Spleen (tissue), 11 donors: Measurements from ENCODE around the gene PERM1. TPM values are rescaled to one million over a fixed set of nuclear protein-coding genes. Genes with fewer than 3 reads are reported as not detected.

Source experiments
- DNase-seq: peaks from one replicate; pipeline ENCODE4 v3.0.0-alpha.2; 2020
- H3K27ac ChIP-seq, 8 donors: fragments of 200-600 bp; sonication (generic) in 7 of 8; 1 replicate in 4 of 8; 2 replicates in 4 of 8; pipeline versions ENCODE4 v1.5.0 to v1.8.0; 2016 to 2021; ENCODE audit warnings: inconsistent platforms in 4 of 8, mild to moderate bottlenecking in 4 of 8, moderate library complexity in 1 of 8
- H3K27me3 ChIP-seq, 7 donors: fragments of 200-600 bp; sonication (generic) in 6 of 7; replicated peaks in 1 of 7; 1 replicate in 4 of 7; 2 replicates in 3 of 7; pipeline versions ENCODE4 v1.5.0 to v1.8.0; 2016 to 2021; ENCODE audit warnings: inconsistent platforms in 3 of 7, mild to moderate bottlenecking in 1 of 7
- H3K36me3 ChIP-seq, 6 donors: fragments of 200-600 bp; sonication (generic) in 5 of 6; 1 replicate in 4 of 6; 2 replicates in 2 of 6; pipeline versions ENCODE4 v1.5.0 to v1.8.0; 2016 to 2021; ENCODE audit warnings: inconsistent platforms in 2 of 6
- H3K4me1 ChIP-seq, 6 donors: fragments of 200-600 bp; sonication (generic) in 5 of 6; 1 replicate in 3 of 6; 2 replicates in 3 of 6; pipeline versions ENCODE4 v1.5.0 to v1.8.0; 2016 to 2021; ENCODE audit warnings: inconsistent platforms in 3 of 6
- H3K4me3 ChIP-seq, 8 donors: fragments of 200-600 bp; sonication (generic) in 7 of 8; 1 replicate in 4 of 8; 2 replicates in 4 of 8; pipeline versions ENCODE4 v1.5.0 to v1.8.0; 2016 to 2021; ENCODE audit warnings: inconsistent platforms in 4 of 8, mild to moderate bottlenecking in 4 of 8, moderate library complexity in 2 of 8
- H3K9me3 ChIP-seq, 8 donors: fragments of 200-600 bp; sonication (generic) in 7 of 8; 1 replicate in 4 of 8; 2 replicates in 4 of 8; pipeline versions ENCODE4 v1.5.0 to v1.8.0; 2016 to 2021; ENCODE audit warnings: inconsistent platforms in 4 of 8
- CTCF ChIP-seq, 11 experiments: fragments of 200-600 bp in 7 of 11; fragments of 450-650 bp in 4 of 11; sonication (generic) in 4 of 11; IDR thresholded peaks in 8 of 11; conservative IDR thresholded peaks in 3 of 11; 1 replicate in 7 of 11; 2 replicates in 4 of 11; pipeline versions ENCODE4 v1.4.0 to v1.8.0; 2016 to 2021; ENCODE audit warnings: antibody characterized with exemption in 11 of 11, inconsistent platforms in 4 of 11, mild to moderate bottlenecking in 1 of 11
- POLR2A ChIP-seq, 3 donors: fragments of 450-650 bp; IDR thresholded peaks; one replicate each; pipeline ENCODE4 v1.5.1; 2017; ENCODE audit warnings: antibody characterized with exemption in 3 of 3, mild to moderate bottlenecking in 1 of 3
- POLR2AphosphoS5 ChIP-seq, 3 donors: sonication (generic); formaldehyde crosslinking; IDR thresholded peaks; one replicate each; pipeline ENCODE4 v1.5.1; 2017; ENCODE audit warnings: antibody characterized with exemption in 3 of 3
- WGBS, 5 donors: extraction: QIAGEN DNeasy Blood & Tissue Kit in 3 of 5; methylation state at CpG; one replicate each; pipeline versions ENCODE4 v1.1.5 to v1.1.7; 2013 to 2018; 5-methylcytosine and 5-hydroxymethylcytosine counted together
- intact Hi-C: fragments of 100-400 bp; cut with DNase I; formaldehyde crosslinking; loops from one replicate; pipeline ENCODE4 v1.15.0; 2023; ENCODE audit warnings: low total_unique reads
- polyA plus RNA-seq, 3 donors: library from polyadenylated mRNA; stranded (reverse); fragments of 200-250 nt; gene quantifications; one replicate each; pipeline ENCODE4 v1.2.1, GENCODE V29; 2013
- total RNA-seq, 7 donors: library from RNA; depleted of rRNA in 3 of 7; stranded (reverse); fragments of >200 nt in 3 of 7; fragmentation: NEBNext Ultra II Directional in 4 of 7; extraction: Animal tissue kit (Norgen Biotek cat#: 25700) in 4 of 7; gene quantifications; one replicate each; pipeline versions ENCODE4 v1.1.0 to v1.2.1, GENCODE V29; 2016 to 2021
- donor health status: healthy with polysubstance abuse.
- donor health status: DM: no; HTN: no; CAD: no; lungs with moderate emphysema.
- donor health status: DM: no; HTN: no; CAD: no.
- donor health status: Bipolar disorder and iron deficiency.
- donor health status: healthy.
- donor health status: DM: no; HTN: no; CAD: no.
- donor health status: DM: yes; HTN: yes; CAD: no.

The PERM1 gene
- total and polyA plus RNA-seq, 10 donors = 0.20 to 0.85 (median 0.50) TPM; not detected in 4

- intact Hi-C loops = no loop called here
- no peak for DNase-seq
- no peak overlapping the region for H3K4me3 ChIP-seq
- peaks cover 13 to 65% (median 48%) of the 10 kb centered on the region in 6 donors for H3K4me1 ChIP-seq
- no peak overlapping the region for H3K27ac ChIP-seq
- H3K9me3 ChIP-seq = no peaks in the 10 kb centered on the region
- peaks cover 5 to 59% (median 52%) of the 10 kb centered on the region in 6 donors for H3K36me3 ChIP-seq
- peaks cover 0 to 13% (median 0%) of the 10 kb centered on the region in 7 donors for H3K27me3 ChIP-seq
- WGBS, 5 donors = 90 to 97% (median 93%) methylated on average over 4 to 11 of the region's 11 CpGs
- no peak for TF ChIP-seq CTCF (IDR thresholded peaks at IDR 0.05 in 8 of 11, conservative IDR thresholded peaks at IDR 0.05 in 3 of 11)
- no peak for TF ChIP-seq POLR2A (IDR thresholded peaks at IDR 0.05)
- TF ChIP-seq POLR2AphosphoS5 (IDR thresholded peaks at IDR 0.05) = no peak
Observed at GRCh38 chr1:956636-957035, 25.3 kb downstream of the PERM1 start.

DNA sequence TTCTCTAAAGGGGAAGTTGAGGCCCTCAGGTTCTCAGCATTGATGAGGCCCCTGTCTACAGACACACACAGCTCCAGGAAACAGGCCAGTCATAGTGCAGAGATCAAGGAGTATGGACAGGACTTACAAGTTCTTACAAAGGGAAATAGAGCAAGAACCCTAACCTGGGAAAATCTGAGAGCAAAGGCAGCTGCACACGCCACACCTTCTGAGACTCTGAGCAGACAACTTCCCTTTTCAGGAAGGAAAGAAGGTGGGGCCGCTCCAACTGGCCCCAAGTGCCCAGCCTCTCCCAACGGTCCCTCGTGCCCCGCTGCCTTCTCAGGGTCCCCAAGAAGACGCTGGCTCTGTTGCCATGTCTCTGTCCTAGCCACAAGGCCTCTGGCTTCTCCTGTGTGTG is 26.4 kb downstream of the PERM1 start:
- peaks cover 0 to 6% (median 0%) of the 10 kb centered on the region in 7 donors for H3K27me3 ChIP-seq
- no peak overlapping the region for H3K4me3 ChIP-seq
- no peaks in the 10 kb centered on the region for H3K9me3 ChIP-seq
- H3K36me3 ChIP-seq = peaks cover 5 to 70% (median 63%) of the 10 kb centered on the region in 6 donors
- no peak for TF ChIP-seq POLR2A (IDR thresholded peaks at IDR 0.05)
- no peak for TF ChIP-seq CTCF (IDR thresholded peaks at IDR 0.05 in 8 of 11, conservative IDR thresholded peaks at IDR 0.05 in 3 of 11)
- no peak for TF ChIP-seq POLR2AphosphoS5 (IDR thresholded peaks at IDR 0.05)
- H3K27ac ChIP-seq = no peak overlapping the region
- intact Hi-C loops = no loop called here
- DNase-seq = no peak
- peaks cover 8 to 64% (median 39%) of the 10 kb centered on the region in 6 donors for H3K4me1 ChIP-seq
- 30 to 62% (median 42%) methylated on average over 6 of the region's 6 CpGs for WGBS, 5 donors

- Histone ChIP-seq H3K9me3 (no peaks in the 10 kb centered on the region), H3K27me3 (peaks cover 0 to 6% (median 0%) of the 10 kb centered on the region in 7 donors), H3K36me3 (peaks cover 5 to 76% (median 69%) of the 10 kb centered on the region in 6 donors), H3K27ac (no peak overlapping the region), H3K4me3 (no peak overlapping the region), H3K4me1 (peaks cover 8 to 59% (median 36%) of the 10 kb centered on the region in 6 donors)
- TF ChIP-seq POLR2AphosphoS5 (IDR thresholded peaks at IDR 0.05) (peak in 1 of 3 donors; percentile 14), CTCF (IDR thresholded peaks at IDR 0.05 in 8 of 11, conservative IDR thresholded peaks at IDR 0.05 in 3 of 11) (no peak), POLR2A (IDR thresholded peaks at IDR 0.05) (no peak)
- DNase-seq = no peak
- intact Hi-C loops = no loop called here
- 83 to 97% (median 91%) methylated on average over 13 of the region's 13 CpGs for WGBS, 5 donors
Observed at GRCh38 chr1:954927-955326, 27.0 kb downstream of the PERM1 start.

- Histone ChIP-seq H3K4me1 (peaks cover 8 to 49% (median 26%) of the 10 kb centered on the region in 6 donors), H3K27ac (no peak overlapping the region), H3K36me3 (peaks cover 5 to 88% (median 81%) of the 10 kb centered on the region in 6 donors), H3K4me3 (no peak overlapping the region), H3K9me3 (no peaks in the 10 kb centered on the region), H3K27me3 (no peaks in the 10 kb centered on the region)
- TF ChIP-seq POLR2A (IDR thresholded peaks at IDR 0.05) = no peak
- TF ChIP-seq POLR2AphosphoS5 (IDR thresholded peaks at IDR 0.05) = no peak
- 85 to 91% (median 91%) methylated on average over 21 to 32 of the region's 32 CpGs for WGBS, 5 donors
- intact Hi-C loops = no loop called here
- no peak for DNase-seq
Observed at GRCh38 chr1:953524-954320, 28.2 kb downstream of the PERM1 start.
